IMR-90 (cell line): ENCODE measurements around the gene PSMA6.

Experiments used
- BHLHE40 ChIP-seq: fragments of 150-350 bp; IDR thresholded peaks from 2 replicates; pipeline ENCODE4 v1.6.1; 2016; ENCODE audit warnings: mild to moderate bottlenecking, low read depth, low read length
- CEBPB ChIP-seq: IDR thresholded peaks from 2 replicates; pipeline ENCODE4 v1.6.1; 2012; ENCODE audit warnings: low read depth, low read length, improper control_type of control experiment
- FOS ChIP-seq: fragments of 150-350 bp; IDR thresholded peaks from 2 replicates; pipeline ENCODE4 v1.6.1; 2016; ENCODE audit warnings: low read depth, low read length
- MXI1 ChIP-seq: IDR thresholded peaks from 2 replicates; pipeline ENCODE4 v1.6.1; 2012; ENCODE audit warnings: low read depth, mild to moderate bottlenecking, low read length, moderate library complexity, borderline replicate concordance
- NFE2L2 ChIP-seq: fragments of 150-350 bp; IDR thresholded peaks from 2 replicates; pipeline ENCODE4 v1.6.1; 2016; ENCODE audit warnings: low read depth, mild to moderate bottlenecking, low read length
- POLR2A ChIP-seq: IDR thresholded peaks from 2 replicates; pipeline ENCODE4 v1.6.1; 2012; ENCODE audit warnings: mild to moderate bottlenecking, low read depth, low read length
- RAD21 ChIP-seq: IDR thresholded peaks from 2 replicates; pipeline ENCODE4 v1.6.1; 2012; ENCODE audit warnings: low read length, improper control_type of control experiment
- RFX5 ChIP-seq: IDR thresholded peaks from 2 replicates; pipeline ENCODE4 v1.8.0; 2012; ENCODE audit warnings: low read depth, mild to moderate bottlenecking, low read length, moderate library complexity
- SMC3 ChIP-seq: fragments of 150-350 bp; IDR thresholded peaks from 2 replicates; pipeline ENCODE4 v1.6.1; 2016; ENCODE audit warnings: low read depth, mild to moderate bottlenecking, antibody characterized with exemption, low read length, moderate library complexity
- TF ChIP-seq, protein P1 (sequence below): conservative IDR thresholded peaks from 2 replicates; pipeline ENCODE4 v1.5.1; 2012; ENCODE audit warnings: mild to moderate bottlenecking, low read depth, low read length, improper control_type of control experiment
- TF ChIP-seq, protein P2 (sequence below): fragments of 150-350 bp; IDR thresholded peaks from 2 replicates; pipeline ENCODE4 v1.6.1; 2016; ENCODE audit warnings: low read depth, mild to moderate bottlenecking, low read length, moderate library complexity, borderline replicate concordance
- TF ChIP-seq, protein P3 (sequence below): fragments of 150-350 bp; IDR thresholded peaks from 2 replicates; pipeline ENCODE4 v1.6.1; 2017; ENCODE audit warnings: mild to moderate bottlenecking, antibody characterized with exemption, low read length, low read depth

DNA sequence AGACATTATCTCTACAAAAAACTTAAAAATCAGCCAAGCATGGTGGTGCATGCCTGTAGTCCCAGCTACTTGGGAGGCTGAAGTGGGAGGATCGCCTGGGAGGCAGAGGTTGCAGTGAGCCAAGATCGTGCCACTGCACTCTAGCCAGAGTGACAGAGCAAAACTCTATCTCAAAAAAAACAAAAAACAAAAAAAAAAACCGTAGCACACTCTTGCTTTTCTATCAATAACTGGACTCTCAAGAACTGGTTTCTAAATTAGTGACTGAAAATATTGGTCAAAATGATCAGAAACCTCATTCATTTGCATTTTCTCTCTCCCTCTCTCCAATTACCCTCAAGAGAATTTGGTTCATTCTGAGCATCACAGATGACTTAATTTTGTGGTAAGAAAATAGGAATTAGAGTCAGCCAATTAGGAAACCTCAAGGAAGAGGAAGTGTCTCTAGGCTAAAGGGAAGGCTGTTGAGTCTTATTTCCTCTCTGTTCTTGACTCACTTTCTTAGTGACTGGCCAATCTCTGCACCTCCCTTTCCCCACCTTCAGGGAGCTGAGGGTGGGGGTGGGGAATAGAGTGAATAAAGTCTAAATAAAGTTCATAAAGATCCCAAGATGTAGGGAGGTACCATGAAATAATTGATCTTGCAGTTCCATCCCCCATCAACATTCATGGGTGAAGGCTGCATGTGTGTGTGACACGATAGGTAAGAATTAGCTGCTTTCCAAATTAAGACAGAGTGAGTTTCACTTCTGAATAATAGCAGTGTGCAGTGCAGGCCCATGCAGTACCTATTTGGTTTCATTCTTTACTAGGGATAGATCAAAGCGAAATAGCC lies 6.8 kb upstream of the PSMA6 start:
- no peak for TF ChIP-seq RFX5
- TF ChIP-seq, protein P1, sequence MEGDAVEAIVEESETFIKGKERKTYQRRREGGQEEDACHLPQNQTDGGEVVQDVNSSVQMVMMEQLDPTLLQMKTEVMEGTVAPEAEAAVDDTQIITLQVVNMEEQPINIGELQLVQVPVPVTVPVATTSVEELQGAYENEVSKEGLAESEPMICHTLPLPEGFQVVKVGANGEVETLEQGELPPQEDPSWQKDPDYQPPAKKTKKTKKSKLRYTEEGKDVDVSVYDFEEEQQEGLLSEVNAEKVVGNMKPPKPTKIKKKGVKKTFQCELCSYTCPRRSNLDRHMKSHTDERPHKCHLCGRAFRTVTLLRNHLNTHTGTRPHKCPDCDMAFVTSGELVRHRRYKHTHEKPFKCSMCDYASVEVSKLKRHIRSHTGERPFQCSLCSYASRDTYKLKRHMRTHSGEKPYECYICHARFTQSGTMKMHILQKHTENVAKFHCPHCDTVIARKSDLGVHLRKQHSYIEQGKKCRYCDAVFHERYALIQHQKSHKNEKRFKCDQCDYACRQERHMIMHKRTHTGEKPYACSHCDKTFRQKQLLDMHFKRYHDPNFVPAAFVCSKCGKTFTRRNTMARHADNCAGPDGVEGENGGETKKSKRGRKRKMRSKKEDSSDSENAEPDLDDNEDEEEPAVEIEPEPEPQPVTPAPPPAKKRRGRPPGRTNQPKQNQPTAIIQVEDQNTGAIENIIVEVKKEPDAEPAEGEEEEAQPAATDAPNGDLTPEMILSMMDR: no peak
- TF ChIP-seq, protein P2, sequence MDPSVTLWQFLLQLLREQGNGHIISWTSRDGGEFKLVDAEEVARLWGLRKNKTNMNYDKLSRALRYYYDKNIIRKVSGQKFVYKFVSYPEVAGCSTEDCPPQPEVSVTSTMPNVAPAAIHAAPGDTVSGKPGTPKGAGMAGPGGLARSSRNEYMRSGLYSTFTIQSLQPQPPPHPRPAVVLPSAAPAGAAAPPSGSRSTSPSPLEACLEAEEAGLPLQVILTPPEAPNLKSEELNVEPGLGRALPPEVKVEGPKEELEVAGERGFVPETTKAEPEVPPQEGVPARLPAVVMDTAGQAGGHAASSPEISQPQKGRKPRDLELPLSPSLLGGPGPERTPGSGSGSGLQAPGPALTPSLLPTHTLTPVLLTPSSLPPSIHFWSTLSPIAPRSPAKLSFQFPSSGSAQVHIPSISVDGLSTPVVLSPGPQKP: no peak
- no peak for TF ChIP-seq MXI1
- TF ChIP-seq RAD21: no peak
- TF ChIP-seq POLR2A: no peak
- TF ChIP-seq BHLHE40: no peak
- no peak for TF ChIP-seq CEBPB
- no peak for TF ChIP-seq NFE2L2
- TF ChIP-seq FOS: no peak
- TF ChIP-seq SMC3: no peak
- TF ChIP-seq, protein P3, sequence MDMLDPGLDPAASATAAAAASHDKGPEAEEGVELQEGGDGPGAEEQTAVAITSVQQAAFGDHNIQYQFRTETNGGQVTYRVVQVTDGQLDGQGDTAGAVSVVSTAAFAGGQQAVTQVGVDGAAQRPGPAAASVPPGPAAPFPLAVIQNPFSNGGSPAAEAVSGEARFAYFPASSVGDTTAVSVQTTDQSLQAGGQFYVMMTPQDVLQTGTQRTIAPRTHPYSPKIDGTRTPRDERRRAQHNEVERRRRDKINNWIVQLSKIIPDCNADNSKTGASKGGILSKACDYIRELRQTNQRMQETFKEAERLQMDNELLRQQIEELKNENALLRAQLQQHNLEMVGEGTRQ: no peak
